ENCODE results near the gene NAT8L.

GRCh38 chr4:2087170-2087569 lies 28.0 kb downstream of the NAT8L start:
- TF ChIP-seq POLR2AphosphoS5 (IDR thresholded peaks at IDR 0.05; ENCODE audit: borderline replicate concordance, low read depth, low read length) = no peak
- TF ChIP-seq EZH2 (IDR thresholded peaks at IDR 0.05) = no peak

Data from SK-N-MC (cell line).